Globus pallidus (tissue), 1 donor: ENCODE measurements around the gene KATNB1.
A peak's percentile ranks its signal among the peaks of the same experiment; 100 is the strongest.

Experiments used
- DNase-seq: peaks from one replicate; pipeline ENCODE4 v3.0.0-alpha.2; 2015; ENCODE audit warnings: low spot score

The KATNB1 gene, protein sequence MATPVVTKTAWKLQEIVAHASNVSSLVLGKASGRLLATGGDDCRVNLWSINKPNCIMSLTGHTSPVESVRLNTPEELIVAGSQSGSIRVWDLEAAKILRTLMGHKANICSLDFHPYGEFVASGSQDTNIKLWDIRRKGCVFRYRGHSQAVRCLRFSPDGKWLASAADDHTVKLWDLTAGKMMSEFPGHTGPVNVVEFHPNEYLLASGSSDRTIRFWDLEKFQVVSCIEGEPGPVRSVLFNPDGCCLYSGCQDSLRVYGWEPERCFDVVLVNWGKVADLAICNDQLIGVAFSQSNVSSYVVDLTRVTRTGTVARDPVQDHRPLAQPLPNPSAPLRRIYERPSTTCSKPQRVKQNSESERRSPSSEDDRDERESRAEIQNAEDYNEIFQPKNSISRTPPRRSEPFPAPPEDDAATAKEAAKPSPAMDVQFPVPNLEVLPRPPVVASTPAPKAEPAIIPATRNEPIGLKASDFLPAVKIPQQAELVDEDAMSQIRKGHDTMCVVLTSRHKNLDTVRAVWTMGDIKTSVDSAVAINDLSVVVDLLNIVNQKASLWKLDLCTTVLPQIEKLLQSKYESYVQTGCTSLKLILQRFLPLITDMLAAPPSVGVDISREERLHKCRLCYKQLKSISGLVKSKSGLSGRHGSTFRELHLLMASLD

DNA sequence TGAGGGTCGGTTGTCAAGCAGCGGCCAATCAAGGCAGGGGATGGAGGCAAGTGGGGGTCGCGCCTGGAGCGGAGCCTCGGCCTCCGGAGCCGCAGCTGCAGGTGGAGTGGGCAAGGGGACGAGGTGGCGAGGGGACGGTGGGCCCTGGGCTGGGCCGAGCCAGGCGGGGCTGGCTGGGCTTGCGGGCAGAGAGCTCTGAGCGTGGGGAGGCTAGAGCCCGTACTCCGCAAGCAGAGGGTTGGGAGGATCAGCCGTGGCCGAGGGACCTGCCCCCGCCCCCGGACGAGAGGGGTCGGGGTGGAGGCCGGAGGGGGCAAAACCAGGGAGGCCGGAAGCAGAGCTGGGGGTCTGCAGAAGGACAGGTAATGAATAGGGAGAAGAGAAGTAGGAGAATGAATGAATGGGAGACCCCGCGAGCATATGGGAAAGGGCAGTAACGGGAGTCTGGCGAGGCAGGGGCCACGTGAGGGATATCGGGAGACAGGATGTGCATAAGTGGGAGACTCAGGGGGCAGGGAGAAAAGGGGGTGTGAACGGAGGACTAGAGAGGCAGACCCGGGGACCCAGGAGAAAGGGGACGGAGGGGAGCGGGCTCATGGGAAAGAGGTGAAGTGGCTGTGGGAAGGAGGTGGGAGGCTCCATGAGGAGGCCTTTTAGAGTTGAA, at the start of gene KATNB1:
TSS of gene KATNB1 (plus strand) at position 16 of the 664 bp plus-strand sequence. CDS start 1,474 bp downstream, outside the sequence.
- DNase-seq, result no peak

DNA sequence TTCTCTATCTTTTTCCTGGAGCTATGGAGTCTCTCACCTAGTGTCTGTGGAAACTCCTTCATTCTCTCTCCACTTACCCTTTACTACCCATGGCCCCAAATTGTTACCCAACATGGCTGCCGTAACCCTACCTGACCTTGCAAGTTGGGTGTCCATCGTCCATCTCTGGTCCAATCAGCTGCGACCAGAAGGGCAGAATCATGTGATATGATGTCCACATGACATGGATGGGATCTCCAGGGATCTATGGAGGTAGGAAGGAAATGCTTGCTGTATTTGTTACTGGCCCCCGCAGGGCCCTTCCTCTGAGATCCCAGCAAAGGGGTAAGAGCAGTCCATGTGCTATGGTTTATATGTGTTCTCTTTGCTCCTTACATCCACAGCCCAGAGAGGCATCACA, 49.0 kb upstream of the KATNB1 start:
- DNase-seq, result no peak

DNA sequence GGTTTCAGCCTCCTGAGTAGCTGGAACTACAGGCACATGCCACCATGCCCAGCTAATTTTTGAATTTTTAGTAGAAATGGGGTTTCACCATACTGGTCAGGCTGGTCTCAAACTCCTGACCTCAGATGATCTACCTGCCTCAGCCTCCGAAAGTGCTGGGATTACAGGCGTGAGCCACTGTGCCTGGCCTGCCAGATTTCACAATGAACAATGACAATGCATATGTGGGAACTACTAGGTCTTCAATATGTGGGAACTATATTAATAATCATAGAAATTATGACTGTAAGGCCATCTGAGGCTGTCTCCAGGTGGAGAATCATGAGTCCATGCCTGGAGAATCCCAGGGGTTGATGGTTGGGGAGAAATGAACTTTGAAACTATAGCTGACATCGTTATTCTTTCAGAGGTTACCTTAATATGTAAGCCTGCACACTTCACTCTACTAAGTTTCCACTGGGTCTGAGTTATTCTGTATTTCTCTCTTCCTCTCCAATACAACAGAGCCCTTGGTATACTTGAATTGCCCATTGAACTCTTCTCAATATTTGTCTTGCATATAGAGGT, 48.1 kb upstream of the KATNB1 start:
- DNase-seq, result no peak

DNA sequence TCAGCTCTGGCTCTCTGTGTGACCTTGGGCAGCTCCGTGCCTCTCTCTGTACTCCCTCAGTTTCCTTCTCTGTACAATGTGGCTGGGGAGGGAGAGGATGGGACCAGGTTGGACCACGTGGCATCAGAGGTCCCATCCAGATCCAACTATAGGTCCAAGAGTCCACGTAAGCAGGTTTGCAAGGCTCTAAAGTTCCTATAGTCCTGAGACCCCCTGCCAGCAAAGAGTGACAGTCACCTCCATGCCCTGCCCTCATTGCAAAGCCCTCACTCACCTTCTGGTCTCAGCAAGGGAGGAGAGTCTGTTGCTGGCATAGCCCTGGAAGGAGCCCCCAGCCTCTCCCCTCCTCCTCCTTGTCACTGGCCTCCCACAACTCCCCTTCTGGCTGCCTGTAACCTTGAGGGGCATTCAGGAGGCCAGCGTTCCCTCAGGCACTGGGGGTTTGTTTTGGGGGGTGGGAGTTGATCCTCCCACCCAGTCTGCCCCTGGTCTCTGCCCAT, 47.0 kb upstream of the KATNB1 start:
- DNase-seq, result no peak

DNA sequence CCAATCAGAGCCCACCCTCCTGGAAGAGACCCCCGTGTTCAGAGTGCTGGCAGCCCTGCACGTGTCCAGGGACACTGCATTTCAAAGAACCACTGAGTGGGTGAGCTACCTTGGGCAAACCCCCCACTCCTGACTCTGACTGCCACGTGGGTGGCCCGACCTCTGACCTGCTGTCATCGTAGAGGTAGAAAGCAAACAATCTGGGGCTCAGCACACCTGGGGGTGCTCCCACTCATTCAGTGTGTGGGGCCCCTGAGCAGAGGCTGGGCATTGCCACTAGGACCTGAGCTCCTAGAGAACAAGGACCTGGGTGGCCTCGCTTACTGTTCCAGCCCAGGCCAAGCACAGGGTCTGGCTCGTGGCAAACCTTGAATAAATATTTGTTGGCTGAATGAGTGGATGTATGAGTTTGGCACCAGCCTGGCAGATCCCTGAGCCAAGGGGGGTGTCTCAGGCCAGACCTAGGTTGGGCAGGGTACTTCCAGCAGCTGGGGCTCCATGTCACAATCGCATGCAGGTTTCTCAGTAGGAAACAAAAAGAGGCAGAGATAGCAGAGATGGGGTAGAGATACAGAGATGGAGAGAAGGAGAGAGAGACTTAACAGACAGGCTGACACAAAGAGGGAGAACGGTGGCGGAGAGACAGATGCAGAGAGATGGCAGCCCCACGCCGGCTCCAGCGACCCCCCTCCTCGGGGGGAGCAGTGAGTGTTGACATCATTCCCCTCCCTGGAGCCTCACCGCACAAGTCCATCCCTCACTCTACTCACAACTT, 46.4 kb upstream of the KATNB1 start:
- DNase-seq, result no peak

DNA sequence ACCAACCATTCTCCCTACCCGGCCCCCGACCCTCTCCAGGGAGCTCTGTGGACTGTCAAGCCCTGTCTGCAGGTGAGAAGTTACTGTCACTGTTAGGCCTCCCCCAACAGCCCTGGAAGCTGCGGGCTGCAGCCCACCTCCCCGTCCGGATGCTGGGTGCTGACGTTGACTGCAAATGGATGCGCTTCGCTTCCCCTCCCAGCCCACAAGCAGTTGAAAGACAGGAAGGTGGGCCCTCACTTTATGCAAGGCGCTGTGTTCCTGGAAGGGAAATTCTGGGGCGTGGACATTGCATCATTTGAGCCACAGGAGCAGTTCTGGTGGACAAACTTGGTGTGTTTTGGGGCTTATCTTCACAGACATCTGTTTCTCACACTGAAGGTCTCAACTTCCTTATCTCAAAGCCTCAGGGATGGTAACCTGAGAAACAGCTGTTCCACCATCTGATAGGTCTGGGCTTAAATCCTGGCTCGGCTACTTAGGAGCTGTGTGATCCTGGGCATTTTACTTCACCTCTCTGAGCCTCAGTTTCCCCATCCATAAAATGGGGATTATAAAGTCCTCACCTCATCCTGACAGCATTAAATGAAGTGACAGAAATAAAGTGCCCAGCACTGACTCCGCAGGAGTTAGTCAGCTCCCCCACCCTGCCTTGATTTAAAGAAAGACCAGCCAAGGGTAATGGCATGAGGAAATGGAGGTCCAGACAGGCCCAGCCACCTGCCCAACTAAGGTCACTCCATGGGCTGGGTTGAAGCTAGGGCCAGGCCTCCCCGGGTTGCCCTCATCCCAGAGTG, 45.6 kb upstream of the KATNB1 start:
- no peak for DNase-seq

DNA sequence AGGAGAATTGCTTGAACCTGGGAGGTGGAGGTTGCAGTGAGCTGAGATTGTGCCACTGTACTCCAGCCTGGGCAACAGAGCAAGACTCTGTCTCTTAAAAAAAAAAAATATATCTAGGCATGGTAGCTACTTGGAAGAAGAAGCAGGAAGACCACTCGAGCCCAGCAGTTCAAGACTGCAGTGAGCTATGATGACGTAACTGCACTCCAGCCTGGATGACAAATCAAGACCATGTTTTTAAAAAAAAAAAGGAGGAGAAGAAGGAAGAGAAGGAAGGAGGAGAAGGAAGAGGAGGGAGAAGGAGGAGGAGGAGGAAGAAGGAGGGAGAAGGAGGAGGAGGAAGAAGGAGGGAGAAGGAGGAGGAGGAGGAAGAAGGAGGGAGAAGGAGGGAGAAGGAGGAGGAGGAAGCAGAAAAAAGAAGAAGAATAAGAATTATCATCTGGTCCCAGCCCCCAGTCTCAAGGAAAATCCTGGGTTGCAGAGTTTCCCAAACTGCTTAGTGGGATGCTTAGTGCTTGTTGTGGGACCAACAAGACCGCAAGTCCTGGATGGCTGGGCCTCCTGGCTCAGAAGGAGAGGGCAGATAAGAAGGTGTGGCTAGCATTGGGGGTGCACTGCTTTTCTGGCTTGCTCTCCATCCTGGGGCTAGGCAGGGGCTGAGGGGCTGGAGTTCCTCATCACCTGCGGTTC, 44.6 kb upstream of the KATNB1 start:
- no peak for DNase-seq

DNA sequence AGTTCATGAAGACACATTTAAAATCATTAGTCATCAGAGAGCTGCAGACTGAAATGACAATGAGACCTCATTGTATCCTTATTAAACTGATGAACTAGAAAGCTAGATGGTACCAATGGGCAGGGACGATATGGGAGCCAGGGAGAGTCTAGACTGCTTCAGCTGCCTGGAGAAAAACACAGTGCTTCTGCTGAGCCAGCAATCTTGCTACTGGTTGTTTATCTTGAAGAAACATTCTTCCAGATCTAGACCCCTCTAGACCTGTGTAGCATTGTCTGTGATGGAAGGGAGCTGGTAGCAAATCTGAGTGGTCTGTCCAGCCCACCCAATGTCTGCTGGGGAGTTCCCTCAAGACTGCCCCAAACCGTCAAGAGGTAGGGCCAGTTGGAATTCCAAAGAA, 42.9 kb upstream of the KATNB1 start:
- no peak for DNase-seq

DNA sequence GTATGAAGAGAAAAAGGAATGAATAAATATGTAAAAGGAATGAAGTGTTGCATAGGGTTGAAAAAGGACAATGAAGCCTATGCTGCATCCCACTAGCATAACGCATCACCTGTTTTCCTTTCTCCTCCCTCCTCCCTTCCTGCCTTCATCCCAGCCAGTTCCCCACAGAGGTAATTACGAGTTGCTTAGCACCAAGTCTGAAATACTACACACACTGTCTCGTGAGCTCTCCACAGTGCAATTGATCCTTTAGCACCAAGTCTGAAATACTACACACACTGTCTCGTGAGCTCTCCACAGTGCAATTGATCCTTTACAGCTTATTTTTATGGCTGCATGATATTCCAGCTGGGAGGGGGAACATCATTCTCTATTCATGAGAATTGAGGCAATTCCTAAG, 42.0 kb upstream of the KATNB1 start:
- DNase-seq, result no peak

DNA sequence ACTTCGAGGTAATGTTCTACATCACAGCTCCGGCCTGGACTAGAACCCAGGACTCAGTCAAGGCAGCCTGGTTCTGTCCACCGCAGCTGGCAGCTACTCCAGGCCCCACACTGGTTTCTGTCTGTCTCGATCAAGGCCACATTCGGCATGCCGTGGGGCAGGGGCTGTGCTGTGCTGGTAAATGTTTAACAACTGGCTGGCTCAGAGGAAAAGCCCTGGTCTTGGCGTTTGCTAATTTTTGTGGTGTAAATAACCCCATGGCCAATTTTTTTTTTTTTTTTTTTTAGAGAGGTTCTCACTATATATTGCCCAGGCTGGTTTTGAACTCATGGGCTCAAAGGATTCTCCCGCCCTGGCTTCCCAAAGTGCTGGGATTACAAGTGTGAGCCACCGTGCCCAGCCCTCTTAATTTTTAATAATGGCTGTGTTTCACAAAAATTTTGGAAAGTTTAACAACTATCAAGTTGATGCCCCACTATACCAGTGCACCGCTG, 41.3 kb upstream of the KATNB1 start:
- DNase-seq, result no peak

DNA sequence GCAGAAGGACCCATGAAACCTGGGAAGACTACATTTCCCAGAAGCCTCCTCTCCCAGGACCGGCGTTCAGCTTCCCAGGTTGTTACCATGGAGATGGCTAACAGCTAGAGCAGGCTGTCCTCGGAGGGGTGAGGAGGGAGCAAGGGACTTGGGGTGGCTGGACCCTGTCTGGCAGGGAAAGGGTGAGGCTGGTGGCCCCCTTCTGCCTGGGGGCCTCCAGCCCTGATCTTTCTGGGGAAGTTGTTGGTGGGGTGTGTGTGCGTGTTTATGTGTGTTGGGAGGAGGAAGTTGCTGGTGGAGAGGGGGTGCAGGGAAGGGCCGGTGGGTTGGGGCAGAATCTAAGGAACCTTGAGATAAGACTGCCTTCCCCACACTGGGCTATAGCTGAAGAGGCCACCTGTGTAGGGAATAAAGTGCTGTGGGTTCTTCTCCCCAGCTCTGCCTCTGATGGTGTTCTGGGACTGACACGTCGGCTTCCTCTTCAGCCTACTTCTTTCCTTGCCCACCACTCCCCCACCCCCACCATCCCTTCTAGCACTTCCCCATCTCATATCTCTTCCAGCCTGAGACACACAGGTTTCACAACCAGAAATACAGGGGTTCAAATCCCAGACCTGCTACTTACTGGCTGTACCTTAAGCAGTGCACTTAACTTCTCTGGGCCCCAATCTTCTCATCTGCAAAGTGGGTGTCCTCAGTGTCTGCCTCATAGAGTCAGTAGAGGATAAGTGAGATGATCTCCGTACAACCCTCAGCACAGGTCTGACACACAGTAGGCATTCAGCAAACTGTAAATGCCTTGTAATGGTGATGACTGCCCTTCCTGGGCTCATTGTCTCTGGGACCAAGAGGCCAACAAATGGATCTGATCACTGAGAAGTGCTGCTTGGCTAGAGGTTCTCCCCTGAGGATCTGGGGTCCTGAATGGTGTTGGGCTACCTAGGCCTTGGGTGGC, 40.6 kb upstream of the KATNB1 start, which contains the start of gene DRC7:
TSS of gene DRC7 (plus strand) at position 82 of the 955 bp plus-strand sequence. CDS start 3,144 bp downstream, outside the sequence.
- peak; percentile 48 for DNase-seq

DNA sequence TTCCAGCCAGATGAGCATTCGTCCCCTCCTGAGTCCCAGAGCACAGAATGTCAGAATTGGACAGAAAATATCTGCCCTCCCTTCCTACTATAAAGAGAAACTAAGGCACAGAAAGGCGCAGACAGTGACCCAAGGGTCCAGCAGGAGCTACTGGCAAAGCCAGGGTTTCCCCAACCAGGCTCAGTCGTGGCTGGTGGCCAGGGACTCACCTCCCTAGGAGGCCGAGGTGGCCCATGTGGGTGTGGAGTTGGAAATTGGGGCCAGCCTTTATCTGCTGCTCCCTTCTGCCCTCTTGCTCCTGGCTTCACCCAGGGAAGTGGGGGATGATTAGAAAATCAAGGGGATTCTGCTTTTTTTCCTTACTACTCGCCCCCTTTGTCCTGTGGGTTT, 39.9 kb upstream of the KATNB1 start:
- no peak for DNase-seq

DNA sequence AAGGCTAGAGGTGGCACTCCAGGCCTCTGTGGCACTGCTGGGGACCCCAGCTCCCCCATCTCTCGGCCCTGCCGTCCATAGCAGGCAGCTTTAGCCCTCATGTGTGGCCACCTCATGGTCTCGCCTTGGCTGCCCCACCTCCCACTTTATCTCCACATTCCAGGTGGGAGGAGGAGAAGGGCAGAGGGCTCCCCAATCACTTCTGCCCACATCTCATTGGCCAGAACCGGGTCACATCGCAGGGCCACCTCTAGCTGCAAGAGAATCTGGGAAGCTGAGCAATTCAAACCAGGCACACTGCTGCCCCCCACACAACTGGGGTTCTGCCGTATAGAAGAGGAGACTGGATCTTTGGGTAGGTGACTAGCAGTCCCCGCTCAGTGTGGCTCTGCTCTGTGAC, 39.3 kb upstream of the KATNB1 start:
- DNase-seq, result no peak

DNA sequence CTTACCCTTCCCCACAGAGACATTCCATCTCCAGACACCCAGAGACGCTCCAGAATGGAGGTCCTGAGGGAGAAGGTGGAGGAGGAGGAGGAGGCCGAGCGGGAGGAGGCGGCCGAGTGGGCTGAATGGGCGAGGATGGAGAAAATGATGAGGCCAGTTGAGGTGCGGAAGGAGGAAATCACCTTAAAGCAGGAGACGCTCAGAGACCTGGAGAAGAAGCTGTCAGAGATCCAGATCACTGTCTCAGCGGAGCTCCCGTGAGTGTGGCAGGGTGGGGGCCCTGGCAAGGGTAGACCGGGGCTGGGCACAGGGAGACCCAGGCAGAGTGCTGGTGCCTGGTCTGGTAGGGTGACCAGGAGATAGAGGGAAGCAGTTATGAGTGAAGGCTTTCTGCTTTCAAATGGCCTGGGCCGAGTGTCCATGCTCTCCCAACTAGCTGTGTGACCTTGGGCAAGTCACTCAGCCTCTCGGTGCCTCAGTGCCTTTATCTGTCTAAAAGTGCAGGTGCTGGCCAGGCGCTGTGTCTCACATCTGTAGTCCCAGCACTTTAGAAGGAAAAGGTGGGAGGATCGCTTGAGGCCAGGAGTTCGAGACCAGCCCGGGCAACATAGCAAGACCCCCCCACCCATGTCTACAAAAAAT, 37.6 kb upstream of the KATNB1 start:
- DNase-seq, result no peak

DNA sequence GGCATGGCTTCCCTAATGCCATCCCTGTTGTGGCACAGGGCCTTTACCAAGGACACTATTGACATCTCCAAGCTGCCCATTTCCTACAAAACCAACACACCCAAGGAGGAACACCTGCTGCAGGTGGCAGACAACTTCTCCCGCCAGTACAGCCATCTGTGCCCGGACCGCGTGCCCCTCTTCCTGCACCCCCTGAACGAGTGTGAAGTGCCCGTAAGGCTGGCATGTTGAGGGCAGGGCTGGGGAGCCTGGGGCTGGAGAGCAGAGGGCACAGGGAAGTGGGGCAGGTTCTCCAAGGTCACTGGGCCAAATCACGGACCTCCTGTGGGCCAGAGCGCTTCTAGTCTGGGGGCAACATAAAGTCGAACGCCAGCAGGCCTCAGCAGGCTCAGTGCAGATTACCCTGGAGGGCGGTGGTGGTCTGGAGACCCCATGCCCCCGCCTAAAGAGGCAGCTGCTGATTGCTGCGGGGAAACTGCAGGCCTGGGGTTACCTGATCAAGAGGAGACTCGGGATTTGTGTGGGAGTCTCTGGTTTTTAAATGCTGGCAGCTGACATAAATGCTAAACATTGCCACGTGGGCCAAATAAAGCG, 36.7 kb upstream of the KATNB1 start:
- DNase-seq, result no peak

DNA sequence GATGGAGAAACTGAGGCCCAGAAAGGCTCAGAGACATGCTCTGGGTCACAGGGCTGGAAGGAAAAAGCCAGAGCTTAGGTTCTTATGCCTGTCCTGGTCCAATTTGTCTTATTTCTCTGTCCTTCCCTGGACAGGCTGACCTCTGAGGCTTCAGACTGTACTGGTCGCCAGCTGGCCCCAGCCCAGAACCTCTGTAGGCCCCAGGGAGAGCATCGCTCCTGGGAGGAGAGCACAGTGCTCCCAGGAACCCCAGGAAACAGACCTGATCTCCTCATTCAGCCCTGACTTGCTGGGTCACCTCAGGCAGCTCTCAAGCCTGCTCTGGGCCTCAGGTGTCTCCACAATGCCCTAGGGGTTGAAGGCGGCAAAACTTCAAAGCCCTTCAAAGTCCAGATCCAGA, 36.1 kb upstream of the KATNB1 start:
- DNase-seq, result no peak

DNA sequence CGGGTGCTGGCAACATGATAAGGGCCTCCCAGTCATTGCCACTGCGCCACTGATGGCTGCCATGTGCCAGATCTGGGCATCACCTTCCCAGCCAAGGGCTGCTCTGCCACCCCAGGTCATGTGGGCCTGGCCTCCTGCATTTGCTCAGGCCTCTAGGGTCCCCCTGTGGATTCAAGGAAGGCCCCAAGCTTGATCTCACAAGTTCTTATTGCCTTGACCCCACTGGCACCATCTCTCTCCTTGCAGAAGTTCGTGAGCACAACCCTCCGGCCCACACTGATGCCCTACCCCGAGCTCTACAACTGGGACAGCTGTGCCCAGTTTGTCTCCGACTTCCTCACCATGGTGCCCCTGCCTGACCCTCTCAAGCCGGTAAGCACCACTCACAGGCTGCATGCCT, 35.7 kb upstream of the KATNB1 start:
- no peak for DNase-seq
